Loucy (cell line): Measurements from ENCODE around the gene OXCT1.

Source experiments
- H2AFZ ChIP-seq: fragments of 200-600 bp; sonication (generic); 2 replicates; pipeline ENCODE4 v1.6.0; 2016; ENCODE audit warnings: antibody characterized with exemption, mild to moderate bottlenecking, low read length, moderate library complexity
- H3F3A ChIP-seq: fragments of 200-600 bp; 2 replicates; pipeline ENCODE4 v1.6.0; 2016; ENCODE audit warnings: antibody characterized with exemption, low read depth, mild to moderate bottlenecking
- H3K27me3 ChIP-seq: fragments of 200-600 bp; sonication (generic); 2 replicates; pipeline ENCODE4 v1.6.1; 2014; ENCODE audit warnings: low read length, mild to moderate bottlenecking; ENCODE audit not compliant: insufficient read depth, poor library complexity, severe bottlenecking
- H3K36me3 ChIP-seq: fragments of 200-600 bp; sonication (generic); 2 replicates; pipeline ENCODE4 v1.6.1; 2016; ENCODE audit warnings: low read length; ENCODE audit not compliant: insufficient read depth
- H3K4me1 ChIP-seq: fragments of 200-600 bp; sonication (generic); 2 replicates; pipeline ENCODE4 v1.5.1; 2014; ENCODE audit warnings: low read length, mild to moderate bottlenecking; ENCODE audit not compliant: insufficient read depth, poor library complexity, severe bottlenecking
- H3K4me2 ChIP-seq: fragments of 200-600 bp; sonication (generic); 2 replicates; pipeline ENCODE4 v1.6.0; 2014; ENCODE audit warnings: antibody characterized with exemption, low read length, low read depth, mild to moderate bottlenecking; ENCODE audit not compliant: poor library complexity, severe bottlenecking
- H3K4me3 ChIP-seq: fragments of 200-600 bp; sonication (generic); 2 replicates; pipeline ENCODE4 v1.5.1; 2014; ENCODE audit warnings: low read length, mild to moderate bottlenecking, mixed read lengths; ENCODE audit not compliant: poor library complexity, severe bottlenecking
- H3K79me2 ChIP-seq: fragments of 200-600 bp; sonication (generic); 2 replicates; pipeline ENCODE4 v1.6.1; 2014; ENCODE audit warnings: low read length; ENCODE audit not compliant: insufficient read depth
- H3K9ac ChIP-seq: fragments of 200-600 bp; sonication (generic); 2 replicates; pipeline ENCODE4 v1.6.0; 2014; ENCODE audit warnings: mild to moderate bottlenecking, low read depth, low read length, moderate library complexity; ENCODE audit not compliant: poor library complexity, severe bottlenecking
- H3K9me2 ChIP-seq: fragments of 200-600 bp; sonication (generic); replicated peaks from 2 replicates; pipeline ENCODE4 v1.6.1; 2016; ENCODE audit warnings: low read depth, low read length, mixed read lengths
- H3K9me3 ChIP-seq: fragments of 200-600 bp; sonication (generic); 2 replicates; pipeline ENCODE4 v1.6.1; 2014; ENCODE audit warnings: mild to moderate bottlenecking, antibody characterized with exemption, low read length, low read depth; ENCODE audit not compliant: insufficient read depth
- H4K20me1 ChIP-seq: fragments of 200-600 bp; sonication (generic); 2 replicates; pipeline ENCODE4 v1.6.0; 2014; ENCODE audit warnings: antibody characterized with exemption, low read length, mild to moderate bottlenecking; ENCODE audit not compliant: insufficient read depth, poor library complexity, severe bottlenecking
- EZH2phosphoT487 ChIP-seq: fragments of 200-600 bp; IDR thresholded peaks from 2 replicates; pipeline ENCODE4 v1.6.1; 2018; ENCODE audit warnings: antibody characterized with exemption, mild to moderate bottlenecking, moderate library complexity, borderline replicate concordance
- TF ChIP-seq, protein P1 (sequence below): fragments of 200-600 bp; sonication (generic); conservative IDR thresholded peaks from 2 replicates; pipeline ENCODE4 v1.5.1; 2014; ENCODE audit warnings: mild to moderate bottlenecking, antibody characterized with exemption, low read length

OXCT1 gene

DNA sequence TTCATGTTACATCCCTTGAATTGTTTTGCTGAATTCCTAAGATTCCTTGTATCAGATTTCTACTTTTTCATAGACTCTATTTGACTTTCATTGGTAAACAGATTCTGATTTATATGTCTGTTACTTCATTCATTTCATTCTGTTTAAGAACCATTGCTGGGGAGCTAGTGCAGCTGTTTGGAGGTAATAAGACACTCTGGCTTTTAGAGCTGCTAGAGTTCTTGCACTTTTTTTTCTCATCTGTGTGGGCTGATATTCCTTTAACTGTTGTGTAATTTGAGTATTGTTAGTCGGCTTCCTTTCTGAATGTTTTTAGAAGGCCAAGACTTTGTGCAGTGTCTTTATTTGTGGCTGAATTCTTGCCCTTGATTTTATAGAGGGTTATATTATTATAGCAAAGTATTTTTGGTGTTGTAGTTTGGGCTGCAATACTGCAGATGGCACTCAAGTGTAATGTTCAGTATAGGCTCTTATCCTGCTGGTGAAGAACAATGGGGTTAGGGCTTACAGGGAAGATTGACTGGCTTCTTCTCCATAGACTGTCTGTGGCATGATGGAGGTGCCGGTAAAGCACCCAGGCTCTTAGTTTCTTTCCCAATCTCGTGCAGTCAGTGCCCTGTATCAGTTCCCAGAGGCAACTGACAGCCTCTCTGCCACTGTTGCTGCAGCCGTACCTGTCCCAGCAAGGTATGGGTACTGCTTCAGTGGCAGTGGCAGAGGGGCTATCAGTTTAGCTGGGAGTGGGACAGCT, 162.2 kb downstream of the OXCT1 start:
- Histone ChIP-seq H3K4me2 (no peak overlapping the region), H3F3A (no peaks in the 10 kb centered on the region), H3K4me1 (no peaks in the 10 kb centered on the region), H3K36me3 (no peaks in the 10 kb centered on the region), H3K9me3 (no peaks in the 10 kb centered on the region), H3K4me3 (no peak overlapping the region), H3K9me2 (no peaks in the 10 kb centered on the region), H4K20me1 (no peaks in the 10 kb centered on the region), H3K79me2 (no peaks in the 10 kb centered on the region), H2AFZ (no peak overlapping the region), H3K9ac (no peak overlapping the region), H3K27me3 (no peaks in the 10 kb centered on the region)
- no peak for TF ChIP-seq EZH2phosphoT487
- TF ChIP-seq, protein P1, sequence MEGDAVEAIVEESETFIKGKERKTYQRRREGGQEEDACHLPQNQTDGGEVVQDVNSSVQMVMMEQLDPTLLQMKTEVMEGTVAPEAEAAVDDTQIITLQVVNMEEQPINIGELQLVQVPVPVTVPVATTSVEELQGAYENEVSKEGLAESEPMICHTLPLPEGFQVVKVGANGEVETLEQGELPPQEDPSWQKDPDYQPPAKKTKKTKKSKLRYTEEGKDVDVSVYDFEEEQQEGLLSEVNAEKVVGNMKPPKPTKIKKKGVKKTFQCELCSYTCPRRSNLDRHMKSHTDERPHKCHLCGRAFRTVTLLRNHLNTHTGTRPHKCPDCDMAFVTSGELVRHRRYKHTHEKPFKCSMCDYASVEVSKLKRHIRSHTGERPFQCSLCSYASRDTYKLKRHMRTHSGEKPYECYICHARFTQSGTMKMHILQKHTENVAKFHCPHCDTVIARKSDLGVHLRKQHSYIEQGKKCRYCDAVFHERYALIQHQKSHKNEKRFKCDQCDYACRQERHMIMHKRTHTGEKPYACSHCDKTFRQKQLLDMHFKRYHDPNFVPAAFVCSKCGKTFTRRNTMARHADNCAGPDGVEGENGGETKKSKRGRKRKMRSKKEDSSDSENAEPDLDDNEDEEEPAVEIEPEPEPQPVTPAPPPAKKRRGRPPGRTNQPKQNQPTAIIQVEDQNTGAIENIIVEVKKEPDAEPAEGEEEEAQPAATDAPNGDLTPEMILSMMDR = peak; percentile 63

- no peak overlapping the region for H3K9ac ChIP-seq
- H3K4me2 ChIP-seq = no peak overlapping the region
- H4K20me1 ChIP-seq = no peaks in the 10 kb centered on the region
- no peak for TF ChIP-seq EZH2phosphoT487
- TF ChIP-seq, protein P1 = peak; percentile 62
- H3F3A ChIP-seq = no peaks in the 10 kb centered on the region
- H3K36me3 ChIP-seq = no peaks in the 10 kb centered on the region
- H2AFZ ChIP-seq = peak overlapping the region; percentile 13; the same call in 1 of the 2 replicates
- H3K4me1 ChIP-seq = no peaks in the 10 kb centered on the region
- no peaks in the 10 kb centered on the region for H3K9me2 ChIP-seq
- no peaks in the 10 kb centered on the region for H3K79me2 ChIP-seq
- no peak overlapping the region for H3K4me3 ChIP-seq
- H3K9me3 ChIP-seq = no peaks in the 10 kb centered on the region
- H3K27me3 ChIP-seq = no peaks in the 10 kb centered on the region
Measured at GRCh38 chr5:41695920-41696582, 174.2 kb downstream of the OXCT1 start.

GRCh38 chr5:41686767-41687166, 183.5 kb downstream of the OXCT1 start:
- H3K4me1 ChIP-seq = no peaks in the 10 kb centered on the region
- H3K36me3 ChIP-seq = no peaks in the 10 kb centered on the region
- no peaks in the 10 kb centered on the region for H4K20me1 ChIP-seq
- no peak overlapping the region for H3K9ac ChIP-seq
- no peaks in the 10 kb centered on the region for H3K27me3 ChIP-seq
- no peak overlapping the region for H3K4me3 ChIP-seq
- no peak for TF ChIP-seq EZH2phosphoT487
- TF ChIP-seq, protein P1 = no peak
- no peaks in the 10 kb centered on the region for H3K9me2 ChIP-seq
- no peak overlapping the region for H3K4me2 ChIP-seq
- no peak overlapping the region for H2AFZ ChIP-seq
- no peaks in the 10 kb centered on the region for H3F3A ChIP-seq
- H3K79me2 ChIP-seq = no peaks in the 10 kb centered on the region
- no peaks in the 10 kb centered on the region for H3K9me3 ChIP-seq
